RWPE1 (cell line): Measurements from ENCODE around the gene ZNF79.

Source experiments
- CTCF ChIA-PET: fragments of 350-600 bp; sonication (Branson Sonifier 250); formaldehyde crosslinking; extraction: SDS; loops from one replicate; lab custom pipeline; 2021; lab: Yijun Ruan, JAX
- POLR2A ChIA-PET: fragments of 400-600 bp; formaldehyde crosslinking; extraction: SDS; loops from one replicate; lab custom pipeline; 2020; ENCODE audit warnings: antibody characterized with exemption; ENCODE audit not compliant: low non-redundant PET; lab: Yijun Ruan, JAX
- DNase-seq: peaks from one replicate; pipeline ENCODE4 v3.0.0; 2012; ENCODE audit warnings: low spot score
- H3K27ac ChIP-seq: fragments of 450-650 bp; 2 replicates; pipeline ENCODE4 v1.5.1; 2017
- CTCF ChIP-seq: fragments of 450-650 bp; conservative IDR thresholded peaks from 2 replicates; pipeline ENCODE4 v1.5.1; 2017; ENCODE audit warnings: low read depth, mild to moderate bottlenecking

ZNF79 gene

DNA sequence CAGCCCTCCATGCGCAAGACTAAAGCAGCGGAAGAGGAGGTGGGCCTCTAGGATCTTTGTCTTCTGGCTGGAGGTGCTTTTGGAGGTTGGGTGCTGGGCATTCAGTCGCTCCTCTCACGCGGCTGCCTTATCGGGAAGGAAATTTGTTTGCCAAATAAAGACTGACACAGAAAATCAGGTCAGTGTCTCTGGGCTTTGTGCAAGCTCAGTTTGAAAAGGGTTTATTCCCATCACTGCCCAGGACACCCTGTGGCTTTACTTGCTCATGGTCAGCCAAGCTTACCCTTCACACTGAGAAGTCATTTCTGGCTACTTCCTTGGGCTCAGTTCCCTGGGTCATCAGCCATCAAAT lies 16.7 kb upstream of the ZNF79 start:
- DNase-seq, result no peak
- ChIA-PET CTCF (interaction anchor here (0.8 to 1.3 kb wide), 2 partner anchors 8 to 11 kb away, joined by 3 to 6 read pairs; partner anchors contain the start of gene SLC2A8), POLR2A (interaction anchor here (0.7 kb wide), 1 partner anchor 521 kb away, joined by 6 read pairs; no protein-coding TSS in a partner anchor)
- H3K27ac ChIP-seq, result peak overlapping the region; percentile 40
- TF ChIP-seq CTCF, result no peak

DNA sequence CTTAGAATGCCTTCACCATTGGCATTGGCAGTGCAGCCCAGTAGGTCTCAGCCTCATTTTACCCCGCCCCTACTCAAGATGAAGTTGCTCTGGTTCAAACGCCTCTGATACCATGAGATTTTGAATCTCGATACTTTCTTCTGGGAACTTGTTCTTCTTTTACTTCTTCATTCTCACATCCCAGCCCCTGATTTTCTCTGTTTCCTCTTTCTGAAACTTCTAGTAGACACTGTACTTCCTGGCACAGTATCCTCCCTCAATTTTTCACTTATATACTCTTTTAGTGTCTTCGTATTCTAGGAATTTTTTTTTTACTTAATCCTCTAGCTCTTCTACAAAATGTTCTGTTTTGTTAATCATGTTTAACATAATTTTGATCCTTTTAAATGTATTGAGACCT lies 13.1 kb upstream of the ZNF79 start:
- ChIA-PET CTCF (no interaction called here), POLR2A (no interaction called here)
- DNase-seq, result no peak
- H3K27ac ChIP-seq, result no peak overlapping the region
- TF ChIP-seq CTCF, result no peak

- no peak for TF ChIP-seq CTCF
- CTCF ChIA-PET, result no interaction called here
- POLR2A ChIA-PET, result interaction anchor here (0.6 kb wide), 1 partner anchor 111 kb away, joined by 5 read pairs; no protein-coding TSS in a partner anchor
These were observed 9.0 kb upstream of the ZNF79 start for GRCh38 chr9:127415141-127415540.

GRCh38 chr9:127415657-127416056 lies 8.5 kb upstream of the ZNF79 start:
- H3K27ac ChIP-seq, result no peak overlapping the region
- ChIA-PET POLR2A (interaction anchor here (0.6 kb wide), 1 partner anchor 112 kb away, joined by 5 read pairs; no protein-coding TSS in a partner anchor), CTCF (no interaction called here)
- TF ChIP-seq CTCF, result no peak
- no peak for DNase-seq

More at GRCh38 chr9:127415141-127415540, 9.0 kb upstream of the ZNF79 start:
- DNase-seq, result no peak
- no peak overlapping the region for H3K27ac ChIP-seq

- peak overlapping the region; percentile 73 for H3K27ac ChIP-seq
- peak; percentile 93 for DNase-seq
- POLR2A ChIA-PET, result interaction anchor here (0.7 kb wide), 1 partner anchor 34 kb away, joined by 3 read pairs; the partner anchor contains the start of genes LRSAM1 and RPL12
- TF ChIP-seq CTCF, result no peak
- CTCF ChIA-PET, result interaction anchor here (0.5 to 1.3 kb wide), 8 partner anchors 15 to 259 kb away, joined by 3 to 10 read pairs (median 3); no protein-coding TSS in a partner anchor
These were observed 6.8 kb upstream of the ZNF79 start for GRCh38 chr9:127417131-127418036.

GRCh38 chr9:127418037-127418471 lies 6.1 kb upstream of the ZNF79 start:
- no peak for TF ChIP-seq CTCF
- POLR2A ChIA-PET, result no interaction called here

More at GRCh38 chr9:127418037-127418471, 6.1 kb upstream of the ZNF79 start:
- no peak for DNase-seq
- CTCF ChIA-PET, result interaction anchor here (0.5 to 1.3 kb wide), 5 partner anchors 17 to 195 kb away, joined by 3 to 10 read pairs (median 3); no protein-coding TSS in a partner anchor
- H3K27ac ChIP-seq, result peak overlapping the region; percentile 73
